Activated naive CD8-positive, alpha-beta T cell treated with anti-CD3 and anti-CD28 coated beads, Interleukin-2, amount 10 ng/mL, durations not matched to agents 7 days and 5 days (primary cell): ENCODE results near the gene NPTX1. TPM values are rescaled to one million over a fixed set of nuclear protein-coding genes. Genes with fewer than 3 reads are reported as not detected.

ENCODE experiments used
- ATAC-seq: fragments of 150-1000 bp; cut with Tn5 transposase; one replicate; pipeline ENCODE4 v1.10.0; 2021; ENCODE audit warnings: low read depth, moderate library complexity
- POLR2A ChIA-PET: fragments of 350-600 bp; sonication (Branson Sonifier 250); formaldehyde crosslinking; loops from one replicate; lab custom pipeline; 2021; ENCODE audit warnings: antibody characterized with exemption; lab: Charles Lee
- DNase-seq: peaks from one replicate; pipeline ENCODE4 v3.0.0; 2021
- H3K27ac Mint-ChIP-seq: one replicate; pipeline ENCODE4 v1.8.0; 2022; ENCODE audit warnings: mild to moderate bottlenecking, mixed read lengths
- H3K27me3 Mint-ChIP-seq: one replicate; pipeline ENCODE4 v1.8.0; 2022; ENCODE audit warnings: mild to moderate bottlenecking, moderate library complexity, mixed read lengths
- H3K36me3 Mint-ChIP-seq: one replicate; pipeline ENCODE4 v1.8.0; 2021; ENCODE audit warnings: mild to moderate bottlenecking, mixed read lengths
- H3K4me1 Mint-ChIP-seq: one replicate; pipeline ENCODE4 v1.8.0; 2021; ENCODE audit warnings: mixed read lengths
- H3K4me3 Mint-ChIP-seq: one replicate; pipeline ENCODE4 v1.8.0; 2022; ENCODE audit warnings: mild to moderate bottlenecking, moderate library complexity, mixed read lengths
- H3K9me3 Mint-ChIP-seq: one replicate; pipeline ENCODE4 v1.8.0; 2021; ENCODE audit warnings: mixed read lengths
- total RNA-seq, 2 experiments: library from RNA; stranded (reverse); gene quantifications; one replicate each; pipeline ENCODE4 v1.2.3, GENCODE V29; 2021

Gene NPTX1
- total RNA-seq, 2 experiments from 2014 or later: 2.5 to 2.8 TPM

DNA sequence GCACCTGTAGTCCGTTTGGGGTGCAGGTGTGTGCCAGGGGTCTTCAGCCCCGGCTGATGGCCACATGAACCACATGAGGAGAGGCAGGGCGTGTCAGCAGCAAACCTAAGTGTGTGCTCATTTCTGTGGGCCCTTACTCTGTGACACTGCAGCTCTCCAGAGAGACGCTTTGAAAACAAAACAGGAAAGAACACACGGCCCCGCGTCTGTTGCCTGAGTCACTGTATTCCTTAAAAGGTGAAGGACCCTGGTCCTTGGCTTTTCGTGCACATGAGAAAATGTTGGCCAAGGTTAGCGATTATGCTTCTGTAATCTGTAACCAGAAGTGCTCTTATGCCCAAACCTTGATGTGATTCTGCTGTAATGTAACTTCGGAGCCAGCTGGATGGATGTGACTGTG, 38.9 kb downstream of the NPTX1 start:
- Mint-ChIP-seq H3K9me3 (no peaks in the 10 kb centered on the region), H3K27me3 (no peaks in the 10 kb centered on the region), H3K4me3 (no peak overlapping the region), H3K36me3 (no peaks in the 10 kb centered on the region), H3K4me1 (no peaks in the 10 kb centered on the region), H3K27ac (no peak overlapping the region)
- ATAC-seq (no peak), DNase-seq (no peak)
- POLR2A ChIA-PET: no interaction called here

DNA sequence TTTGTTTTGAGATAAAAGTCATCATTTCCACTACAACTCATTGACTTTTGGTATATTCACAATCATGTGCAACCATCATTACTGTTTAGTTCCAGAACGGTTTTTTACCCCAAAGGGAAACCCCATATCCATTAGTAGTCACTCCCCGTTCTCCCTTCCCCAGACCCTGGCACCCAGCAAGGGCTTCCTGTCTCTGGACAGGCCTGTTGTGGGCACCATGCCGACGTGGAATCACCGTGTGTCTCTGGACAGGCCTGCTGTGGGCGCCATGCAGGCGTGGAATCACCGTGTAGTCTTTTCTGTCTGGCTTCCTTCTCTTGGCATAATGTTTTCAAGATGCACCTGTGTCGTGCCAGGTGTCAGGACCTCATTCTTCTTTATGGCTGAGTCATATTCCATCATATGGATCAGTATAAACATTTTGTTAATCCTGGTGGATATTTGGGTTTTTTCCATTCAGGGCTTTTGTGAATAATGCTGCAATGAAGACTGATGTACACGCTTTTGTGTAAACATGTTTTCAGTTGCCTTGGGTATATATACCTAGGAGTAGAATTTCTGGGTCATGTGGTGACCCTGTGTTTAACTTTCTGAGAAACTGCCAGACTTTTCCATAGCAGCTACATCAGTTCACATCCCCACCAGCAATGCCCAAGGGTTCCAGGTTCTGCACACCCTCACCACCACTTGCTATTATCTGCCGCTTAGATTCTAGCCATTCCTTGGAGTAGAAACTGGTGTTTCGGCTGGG, 42.3 kb downstream of the NPTX1 start:
- POLR2A ChIA-PET: no interaction called here
- DNase-seq (no peak), ATAC-seq (no peak)
- H3K27ac Mint-ChIP-seq: no peak overlapping the region
- no peaks in the 10 kb centered on the region for H3K36me3 Mint-ChIP-seq
- H3K9me3 Mint-ChIP-seq: no peaks in the 10 kb centered on the region
- H3K4me3 Mint-ChIP-seq: no peak overlapping the region
- no peaks in the 10 kb centered on the region for H3K4me1 Mint-ChIP-seq
- H3K27me3 Mint-ChIP-seq: no peaks in the 10 kb centered on the region

DNA sequence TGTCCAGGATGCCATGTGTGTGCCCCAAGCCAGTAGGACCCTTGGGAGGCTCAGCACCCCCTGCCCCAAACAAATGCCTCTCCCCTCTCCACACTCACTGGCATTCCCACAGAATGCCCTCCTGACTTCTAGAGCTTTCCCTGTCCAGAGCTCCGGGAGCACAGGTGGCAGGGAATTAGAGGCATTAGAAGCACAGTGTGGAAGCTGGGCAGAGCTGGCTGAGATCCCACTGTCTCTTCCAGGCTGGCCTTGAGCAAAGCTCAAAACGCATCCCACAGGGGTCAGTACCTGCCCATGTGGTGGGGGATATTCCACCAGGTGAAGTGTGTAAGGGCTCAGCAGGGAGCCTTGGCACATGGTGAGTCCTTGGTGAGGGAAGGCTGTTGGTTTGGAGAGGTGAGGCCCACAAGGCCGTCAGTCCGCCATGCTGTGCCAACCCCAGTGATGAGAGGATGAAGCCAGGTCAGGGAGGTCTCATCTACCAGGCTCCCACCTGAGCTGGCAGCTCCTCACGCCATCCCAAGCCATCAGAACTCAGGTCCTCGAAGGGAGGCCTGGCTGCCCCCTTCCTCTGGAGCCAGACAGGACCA, 43.4 kb downstream of the NPTX1 start:
- POLR2A ChIA-PET: no interaction called here
- Mint-ChIP-seq H3K27me3 (no peaks in the 10 kb centered on the region), H3K4me3 (no peak overlapping the region), H3K36me3 (no peaks in the 10 kb centered on the region), H3K9me3 (no peaks in the 10 kb centered on the region), H3K4me1 (no peaks in the 10 kb centered on the region), H3K27ac (no peak overlapping the region)
- ATAC-seq (no peak), DNase-seq (no peak)

GRCh38 chr17:80432350-80432955, 44.0 kb downstream of the NPTX1 start:
- no peaks in the 10 kb centered on the region for H3K9me3 Mint-ChIP-seq
- no peak overlapping the region for H3K4me3 Mint-ChIP-seq
- H3K36me3 Mint-ChIP-seq: no peaks in the 10 kb centered on the region
- no peaks in the 10 kb centered on the region for H3K27me3 Mint-ChIP-seq
- no peak overlapping the region for H3K27ac Mint-ChIP-seq
- POLR2A ChIA-PET: no interaction called here
- H3K4me1 Mint-ChIP-seq: no peaks in the 10 kb centered on the region
- ATAC-seq (no peak), DNase-seq (no peak)

DNA sequence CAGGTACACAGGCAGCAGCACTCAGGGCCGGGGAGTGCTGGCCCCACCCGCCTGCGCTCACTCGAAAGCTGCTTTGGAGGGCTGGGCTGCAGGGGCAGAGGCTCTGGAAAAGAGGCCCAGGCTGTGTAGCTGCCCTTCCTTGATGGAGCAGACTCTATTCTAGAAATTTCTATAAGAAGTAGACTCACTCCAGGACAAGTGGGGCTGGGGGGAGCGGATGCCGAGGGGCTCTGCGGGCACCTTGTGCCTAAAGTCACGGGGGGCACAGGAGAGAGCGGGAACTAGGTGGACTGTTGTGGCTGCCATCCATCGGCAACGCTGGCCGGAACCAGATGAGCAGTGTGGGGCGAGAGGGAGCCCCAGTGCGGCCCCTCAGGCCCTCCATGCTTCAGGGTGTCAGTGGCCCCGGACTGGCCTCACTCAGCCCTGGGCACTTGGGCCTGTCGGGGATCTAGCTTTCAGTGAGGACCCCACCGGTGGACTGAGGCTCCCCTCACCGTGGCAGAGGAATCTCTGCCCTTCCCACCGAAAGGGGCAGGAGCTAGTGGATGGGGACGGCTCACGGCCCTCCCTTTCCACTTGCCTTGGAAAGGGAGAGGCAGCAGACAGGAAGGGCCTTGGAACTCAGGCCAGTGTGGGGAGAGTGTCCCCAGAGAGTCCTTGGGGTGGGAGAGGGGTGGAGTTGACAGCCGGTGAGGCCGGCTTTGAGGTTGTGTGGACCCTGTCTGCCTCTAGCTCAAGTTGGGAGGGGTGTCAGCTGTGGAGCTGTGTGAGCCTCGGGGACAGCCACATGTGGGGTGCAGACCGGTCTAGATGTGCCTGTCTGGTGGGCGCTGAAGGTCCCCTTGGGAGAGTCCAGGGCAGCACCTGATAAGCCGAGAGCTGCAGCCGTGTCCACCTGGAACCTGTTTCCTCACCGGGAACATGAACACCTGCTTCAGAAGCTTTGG, 44.9 kb downstream of the NPTX1 start:
- DNase-seq (no peak), ATAC-seq (no peak)
- Mint-ChIP-seq H3K36me3 (no peaks in the 10 kb centered on the region), H3K27me3 (no peaks in the 10 kb centered on the region), H3K4me3 (no peak overlapping the region), H3K9me3 (no peaks in the 10 kb centered on the region), H3K27ac (no peak overlapping the region), H3K4me1 (peaks cover 4% of the 10 kb centered on the region)
- POLR2A ChIA-PET: no interaction called here

DNA sequence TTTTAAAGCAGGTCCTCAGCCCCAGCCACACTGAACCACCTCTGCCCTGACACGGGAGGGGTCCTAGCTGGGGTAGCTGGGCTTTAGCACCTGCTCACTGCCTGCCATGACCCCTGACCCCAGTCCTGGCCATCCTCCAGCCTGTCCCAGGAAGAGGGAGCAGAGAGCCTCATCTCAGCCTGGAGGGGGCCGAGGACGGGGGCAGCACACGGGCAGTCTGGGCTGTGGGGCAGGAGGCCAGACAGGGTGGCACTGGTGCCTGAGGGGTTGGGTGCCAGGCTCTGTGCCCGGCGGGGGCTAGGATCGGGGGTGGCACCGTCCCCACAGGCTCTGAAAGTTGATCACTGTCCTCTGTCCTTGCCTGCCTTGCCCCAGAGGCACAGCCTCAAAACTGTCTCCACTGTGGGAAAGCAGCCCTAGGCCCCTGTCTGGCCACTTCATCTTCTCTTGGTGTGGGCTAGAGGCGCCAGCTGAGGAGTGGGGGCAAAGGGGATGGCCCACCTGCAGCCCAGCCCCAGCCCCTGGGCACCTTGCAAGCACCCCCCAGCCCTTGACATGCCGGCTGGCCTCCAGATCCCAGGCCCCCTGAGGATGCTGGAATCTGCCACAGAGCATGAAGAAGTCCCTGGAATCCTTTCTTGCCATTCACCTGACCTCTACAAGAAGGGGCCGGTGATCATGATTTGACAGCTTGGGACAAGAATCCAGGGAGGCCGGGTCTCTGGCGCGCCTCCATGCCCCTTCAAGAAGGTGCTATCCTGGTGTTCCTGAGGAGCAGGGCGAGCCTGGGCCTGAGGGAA, 45.8 kb downstream of the NPTX1 start:
- H3K36me3 Mint-ChIP-seq: no peaks in the 10 kb centered on the region
- H3K4me3 Mint-ChIP-seq: no peak overlapping the region
- POLR2A ChIA-PET: no interaction called here
- H3K27ac Mint-ChIP-seq: no peak overlapping the region
- H3K4me1 Mint-ChIP-seq: peaks cover 6% of the 10 kb centered on the region
- H3K9me3 Mint-ChIP-seq: no peaks in the 10 kb centered on the region
- ATAC-seq (no peak), DNase-seq (no peak)
- H3K27me3 Mint-ChIP-seq: no peaks in the 10 kb centered on the region

DNA sequence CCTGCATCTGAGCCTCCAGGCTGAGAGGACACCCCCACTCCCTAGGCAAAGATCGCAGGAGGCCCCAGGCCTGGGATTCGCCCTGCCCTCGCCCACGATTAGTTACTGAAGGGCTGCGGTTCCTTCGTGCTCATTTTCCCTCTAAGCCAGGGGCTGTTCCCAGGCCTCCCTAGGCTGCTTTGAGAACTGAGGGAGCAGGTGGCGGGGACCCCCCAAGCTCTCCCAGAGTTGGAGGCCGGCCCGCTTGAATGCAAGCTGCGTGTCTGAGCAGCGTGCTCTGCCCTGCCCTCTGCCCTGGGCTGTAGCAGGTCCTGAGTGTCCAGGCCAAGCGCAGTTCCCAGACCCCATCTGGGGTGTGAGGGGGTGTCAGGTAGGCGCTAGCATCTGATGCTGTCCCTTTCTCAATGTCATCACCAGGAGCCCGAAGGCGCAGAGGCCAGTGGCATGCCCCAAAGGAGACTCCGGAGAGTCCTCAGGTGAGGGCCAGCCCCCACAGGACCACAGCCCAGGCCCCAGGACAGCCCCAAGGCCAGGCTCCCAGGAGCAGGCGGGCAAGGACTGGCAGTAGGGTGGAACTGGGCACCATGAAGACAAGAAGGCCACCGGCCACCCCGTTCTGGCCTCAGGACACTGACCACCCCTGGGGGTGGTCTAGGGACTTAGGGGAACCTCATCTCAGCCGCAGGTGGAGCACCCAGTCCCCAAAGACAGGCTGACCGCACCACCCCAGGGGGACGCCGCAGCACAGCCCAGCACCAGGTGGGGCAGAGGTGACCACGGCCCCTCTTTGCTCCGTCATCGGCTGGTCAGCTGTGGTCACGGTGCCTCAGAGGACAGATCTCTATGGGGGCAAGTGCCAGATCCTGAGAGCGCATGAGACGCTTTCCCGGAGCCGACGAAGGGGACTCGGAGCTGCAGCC, 46.8 kb downstream of the NPTX1 start:
- H3K27ac Mint-ChIP-seq: no peak overlapping the region
- H3K4me1 Mint-ChIP-seq: peaks cover 6% of the 10 kb centered on the region
- no peaks in the 10 kb centered on the region for H3K36me3 Mint-ChIP-seq
- no peak overlapping the region for H3K4me3 Mint-ChIP-seq
- POLR2A ChIA-PET: no interaction called here
- H3K9me3 Mint-ChIP-seq: no peaks in the 10 kb centered on the region
- DNase-seq (no peak), ATAC-seq (no peak)
- H3K27me3 Mint-ChIP-seq: no peaks in the 10 kb centered on the region

DNA sequence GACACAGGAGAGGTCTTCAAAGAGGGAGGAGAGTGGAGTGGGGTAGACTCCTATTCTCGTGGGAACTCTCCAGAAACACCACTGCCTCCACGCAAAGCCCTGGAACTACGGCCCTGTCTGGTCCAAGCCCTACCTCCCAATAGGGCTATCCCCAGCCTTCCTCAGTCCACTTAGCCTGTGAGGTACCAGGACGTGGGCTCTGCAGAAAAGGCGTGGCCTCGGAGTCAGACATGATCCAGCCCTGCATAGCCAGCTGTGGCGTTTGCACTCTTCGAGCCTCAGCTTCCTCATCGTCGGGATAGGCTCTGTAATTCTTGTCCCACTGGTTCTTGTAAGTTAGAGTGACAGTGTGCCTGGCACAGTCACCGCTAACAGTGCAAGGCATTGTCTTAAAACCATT, 47.6 kb downstream of the NPTX1 start:
- DNase-seq: no peak
- H3K4me3 Mint-ChIP-seq: no peak overlapping the region
- H3K27ac Mint-ChIP-seq: no peak overlapping the region
- H3K4me1 Mint-ChIP-seq: peaks cover 9% of the 10 kb centered on the region
- H3K36me3 Mint-ChIP-seq: no peaks in the 10 kb centered on the region
- POLR2A ChIA-PET: no interaction called here
- no peak for ATAC-seq
- H3K9me3 Mint-ChIP-seq: no peaks in the 10 kb centered on the region
- H3K27me3 Mint-ChIP-seq: no peaks in the 10 kb centered on the region

- DNase-seq (no peak), ATAC-seq (no peak)
- Mint-ChIP-seq H3K9me3 (no peaks in the 10 kb centered on the region), H3K4me3 (no peak overlapping the region), H3K27me3 (no peaks in the 10 kb centered on the region), H3K36me3 (no peaks in the 10 kb centered on the region), H3K4me1 (peaks cover 9% of the 10 kb centered on the region), H3K27ac (no peak overlapping the region)
- POLR2A ChIA-PET: no interaction called here
Measured at GRCh38 chr17:80428363-80428762, 48.0 kb downstream of the NPTX1 start.

GRCh38 chr17:80427366-80428282, 48.8 kb downstream of the NPTX1 start:
- POLR2A ChIA-PET: interaction anchor here (0.6 kb wide), 1 partner anchor 27 kb away, joined by 4 read pairs; no protein-coding TSS in a partner anchor
- no peak for ATAC-seq

GRCh38 chr17:80426671-80427326, 49.6 kb downstream of the NPTX1 start:
- POLR2A ChIA-PET: interaction anchor here (0.6 kb wide), 1 partner anchor 28 kb away, joined by 4 read pairs; no protein-coding TSS in a partner anchor
- Mint-ChIP-seq H3K36me3 (no peaks in the 10 kb centered on the region), H3K4me3 (no peak overlapping the region), H3K27ac (no peak overlapping the region), H3K27me3 (no peaks in the 10 kb centered on the region), H3K4me1 (peaks cover 9% of the 10 kb centered on the region), H3K9me3 (no peaks in the 10 kb centered on the region)
- DNase-seq (peak; percentile 91), ATAC-seq (peak; percentile 97)

More at GRCh38 chr17:80427366-80428282, 48.8 kb downstream of the NPTX1 start:
- DNase-seq: no peak
- Mint-ChIP-seq H3K4me1 (peaks cover 9% of the 10 kb centered on the region), H3K27ac (no peak overlapping the region), H3K27me3 (no peaks in the 10 kb centered on the region), H3K9me3 (no peaks in the 10 kb centered on the region), H3K36me3 (no peaks in the 10 kb centered on the region), H3K4me3 (no peak overlapping the region)
